ENCODE results near the gene ITSN1.

GRCh38 chr21:33736569-33736968 is 94.3 kb downstream of the ITSN1 start:
- TF ChIP-seq CTCF (IDR thresholded peaks at IDR 0.05), result no peak
- TF ChIP-seq POLR2AphosphoS5 (IDR thresholded peaks at IDR 0.05), result no peak
